HCT116 (cell line): Measurements from ENCODE around the gene C9orf43.

Source experiments
- FOSL1 ChIP-seq: IDR thresholded peaks from 2 replicates; pipeline ENCODE4 v1.6.1; 2012; ENCODE audit warnings: low read depth
- ZFX ChIP-seq: fragments of 450-650 bp; IDR thresholded peaks from 2 replicates; pipeline ENCODE4 v1.6.1; 2017
- TF ChIP-seq, protein P1 (sequence below), 3 experiments: fragments of 200-600 bp in 1 of 3; sonication (generic) in 1 of 3; IDR thresholded peaks in 2 of 3; conservative IDR thresholded peaks in 1 of 3; 2 replicates each; pipeline ENCODE4 v1.5.1; 2012 to 2017; ENCODE audit warnings: low read depth in 2 of 3, low read length in 2 of 3, antibody characterized with exemption in 1 of 3, borderline replicate concordance in 1 of 3, control low read depth in 1 of 3, mild to moderate bottlenecking in 1 of 3, mixed read lengths in 1 of 3, mixed run types in 1 of 3, moderate library complexity in 1 of 3; ENCODE audit not compliant: insufficient read depth in 1 of 3

DNA sequence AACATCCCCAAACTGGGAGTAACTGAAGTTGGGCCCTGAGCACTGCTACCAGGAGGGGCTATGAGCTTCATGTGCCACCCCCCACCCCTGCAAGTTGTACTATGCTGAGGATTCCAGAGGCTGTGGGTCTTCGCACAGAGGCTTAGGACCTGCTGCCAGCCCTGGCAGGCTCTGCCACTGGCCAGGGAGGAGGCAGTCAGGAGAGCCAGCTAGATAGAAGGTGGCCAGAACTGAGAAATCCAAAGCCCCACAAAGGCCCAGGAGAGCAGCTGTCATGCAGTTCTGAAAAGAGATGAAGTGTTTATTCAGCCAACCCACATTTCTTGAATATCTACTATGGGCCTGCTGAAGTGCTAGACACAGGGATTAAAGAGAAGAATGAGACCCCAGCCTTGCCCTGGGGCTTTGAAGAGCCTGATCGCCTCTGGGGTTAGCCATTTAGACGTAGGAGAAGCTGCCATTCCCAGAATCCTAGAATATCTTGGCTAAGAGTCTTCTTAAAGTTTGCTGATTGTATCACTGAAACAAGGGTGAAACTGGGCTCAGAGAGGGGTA is 10.8 kb upstream of the C9orf43 start:
- TF ChIP-seq ZFX (no peak), FOSL1 (no peak)
- TF ChIP-seq, protein P1, sequence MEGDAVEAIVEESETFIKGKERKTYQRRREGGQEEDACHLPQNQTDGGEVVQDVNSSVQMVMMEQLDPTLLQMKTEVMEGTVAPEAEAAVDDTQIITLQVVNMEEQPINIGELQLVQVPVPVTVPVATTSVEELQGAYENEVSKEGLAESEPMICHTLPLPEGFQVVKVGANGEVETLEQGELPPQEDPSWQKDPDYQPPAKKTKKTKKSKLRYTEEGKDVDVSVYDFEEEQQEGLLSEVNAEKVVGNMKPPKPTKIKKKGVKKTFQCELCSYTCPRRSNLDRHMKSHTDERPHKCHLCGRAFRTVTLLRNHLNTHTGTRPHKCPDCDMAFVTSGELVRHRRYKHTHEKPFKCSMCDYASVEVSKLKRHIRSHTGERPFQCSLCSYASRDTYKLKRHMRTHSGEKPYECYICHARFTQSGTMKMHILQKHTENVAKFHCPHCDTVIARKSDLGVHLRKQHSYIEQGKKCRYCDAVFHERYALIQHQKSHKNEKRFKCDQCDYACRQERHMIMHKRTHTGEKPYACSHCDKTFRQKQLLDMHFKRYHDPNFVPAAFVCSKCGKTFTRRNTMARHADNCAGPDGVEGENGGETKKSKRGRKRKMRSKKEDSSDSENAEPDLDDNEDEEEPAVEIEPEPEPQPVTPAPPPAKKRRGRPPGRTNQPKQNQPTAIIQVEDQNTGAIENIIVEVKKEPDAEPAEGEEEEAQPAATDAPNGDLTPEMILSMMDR (IDR thresholded peaks at IDR 0.05 in 2 of 3, conservative IDR thresholded peaks at IDR 0.05 in 1 of 3; ENCODE audit: borderline replicate concordance in 1 of 3, insufficient read depth in 1 of 3, low read depth in 2 of 3, low read length in 2 of 3) = no peak
